Stimulated activated naive CD4-positive, alpha-beta T cell treated with Interleukin-2 at 50 U/mL for 16 hours (primary cell): ENCODE results near the gene TDRD9.

Experiments used
- DNase-seq: peaks from one replicate; lab custom pipeline; 2025; lab: John Stamatoyannopoulos, UW

The TDRD9 gene

DNA sequence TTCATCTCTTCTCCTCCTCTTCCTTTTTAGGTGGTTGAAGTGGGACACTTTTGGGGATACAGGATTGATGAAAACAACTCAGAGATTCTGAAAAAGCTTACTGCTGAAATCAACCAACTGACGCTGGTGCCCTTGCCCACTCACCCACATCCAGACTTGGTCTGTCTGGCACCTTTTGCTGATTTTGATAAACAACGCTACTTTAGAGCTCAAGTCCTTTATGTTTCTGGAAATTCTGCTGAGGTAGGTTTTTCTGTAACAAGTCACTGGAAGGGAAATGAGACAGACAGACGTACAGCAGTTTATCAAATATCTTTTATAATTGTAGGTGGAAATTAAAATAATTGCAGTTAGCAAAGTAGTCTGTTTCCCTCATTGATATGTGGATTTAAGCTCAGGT, 97.3 kb downstream of the TDRD9 start:
- DNase-seq: no peak

DNA sequence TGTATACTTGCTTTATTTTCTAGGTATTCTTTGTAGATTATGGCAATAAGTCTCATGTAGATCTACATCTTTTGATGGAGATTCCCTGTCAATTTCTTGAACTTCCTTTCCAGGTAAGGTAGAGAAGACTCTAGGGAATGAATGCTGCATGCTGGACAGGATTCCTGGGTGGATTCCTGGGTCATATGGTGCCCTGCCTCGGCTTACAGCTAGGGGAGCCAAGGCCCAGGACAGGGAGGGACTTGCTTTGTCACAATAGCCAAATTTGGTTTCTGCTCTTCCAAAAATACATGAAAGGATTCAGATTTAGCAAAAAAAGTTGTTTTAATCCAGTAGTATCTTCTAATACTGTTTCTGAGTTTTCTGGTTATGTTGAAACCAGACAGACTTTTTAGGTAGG, 97.8 kb downstream of the TDRD9 start:
- no peak for DNase-seq

DNA sequence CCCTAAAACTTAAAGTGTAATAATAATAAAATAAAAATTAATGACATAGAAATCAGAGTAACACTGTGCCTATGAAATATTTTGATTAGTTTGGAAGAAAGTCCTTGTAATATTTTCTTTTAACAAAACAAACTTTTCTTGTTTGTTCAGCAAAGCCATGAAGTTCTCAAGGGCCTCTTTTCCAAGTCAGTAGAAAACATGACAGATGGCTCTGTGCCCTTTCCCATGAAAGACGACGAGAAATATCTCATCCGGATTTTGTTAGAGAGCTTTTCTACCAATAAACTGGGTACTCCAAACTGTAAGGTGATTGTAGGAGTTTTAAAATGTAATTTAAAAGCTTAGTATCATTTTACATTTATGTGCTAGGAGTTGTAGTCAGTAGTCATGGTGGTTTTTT, 102.7 kb downstream of the TDRD9 start:
- no peak for DNase-seq

DNA sequence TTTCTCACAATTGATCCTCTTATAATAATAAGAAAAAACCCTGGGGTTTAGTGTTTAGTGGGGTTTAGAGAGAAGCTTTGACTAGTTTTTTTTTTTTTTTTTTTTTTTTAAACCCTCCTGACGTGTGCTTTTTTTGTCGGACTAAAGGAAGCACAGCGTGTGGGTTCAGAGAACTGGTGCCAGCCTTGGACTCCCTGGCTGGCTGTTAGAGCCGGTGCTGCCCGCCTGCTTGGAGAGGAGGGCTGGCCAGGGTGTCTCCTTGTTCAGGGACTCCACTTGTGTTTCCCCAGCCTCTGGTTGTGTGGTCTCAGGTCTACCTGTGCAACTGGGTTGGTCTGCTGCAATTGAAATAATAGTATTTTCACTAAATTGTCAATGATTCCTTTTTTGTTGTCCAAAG, 103.1 kb downstream of the TDRD9 start:
- DNase-seq: no peak

DNA sequence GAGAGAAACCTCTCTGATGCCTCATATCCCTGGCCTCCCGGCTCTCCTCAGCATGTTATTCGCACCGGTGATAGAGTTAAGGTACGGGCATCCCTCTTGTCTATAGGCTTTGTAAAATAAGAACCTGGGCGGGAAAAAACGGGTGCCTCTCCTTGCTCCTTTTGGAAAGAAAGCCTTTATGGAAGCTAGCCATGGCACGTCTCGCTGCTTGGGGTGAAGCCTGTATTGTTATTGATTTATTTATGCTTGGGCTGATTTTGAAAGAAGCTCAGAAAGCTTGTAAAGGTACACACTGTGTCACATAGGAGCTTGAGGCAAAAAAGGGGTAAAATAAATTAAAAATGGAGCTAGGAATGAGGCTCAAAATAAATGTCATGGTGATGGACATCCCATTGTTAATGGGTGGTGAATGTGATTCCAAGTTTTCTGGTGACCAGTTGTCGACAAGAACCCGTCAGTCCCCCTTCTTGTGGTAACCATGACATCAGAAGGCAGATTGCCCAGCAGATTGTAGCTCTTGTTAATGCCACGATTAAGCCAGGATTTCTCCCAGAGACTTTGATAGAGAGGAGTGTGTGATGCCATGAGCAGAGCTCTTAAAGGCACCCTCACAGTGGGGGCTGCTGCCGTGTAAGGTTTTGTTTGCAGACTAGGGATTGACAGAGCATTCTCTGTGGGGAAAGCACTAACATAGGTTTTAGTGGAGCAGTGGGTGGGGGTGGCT, 106.9 kb downstream of the TDRD9 start:
- DNase-seq: no peak

DNA sequence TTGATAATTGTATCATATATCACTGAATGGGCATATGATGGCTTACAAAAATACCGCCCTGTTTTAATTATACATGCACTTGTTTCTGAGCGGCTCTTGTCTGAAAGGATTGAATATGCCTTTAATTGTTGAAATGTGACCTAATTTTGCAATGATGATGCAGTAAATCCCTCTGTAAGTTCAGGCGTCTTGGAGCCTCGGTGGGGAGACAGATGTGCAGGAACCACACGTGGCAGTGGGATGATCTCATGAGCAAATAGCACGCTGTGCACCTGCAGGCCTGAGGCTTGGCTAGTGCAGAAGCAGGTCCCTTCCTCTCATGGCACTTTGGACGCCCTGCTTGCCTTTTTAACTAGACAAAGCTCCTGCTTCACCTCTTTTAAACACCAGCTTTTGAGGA, 108.0 kb downstream of the TDRD9 start:
- DNase-seq: no peak

DNA sequence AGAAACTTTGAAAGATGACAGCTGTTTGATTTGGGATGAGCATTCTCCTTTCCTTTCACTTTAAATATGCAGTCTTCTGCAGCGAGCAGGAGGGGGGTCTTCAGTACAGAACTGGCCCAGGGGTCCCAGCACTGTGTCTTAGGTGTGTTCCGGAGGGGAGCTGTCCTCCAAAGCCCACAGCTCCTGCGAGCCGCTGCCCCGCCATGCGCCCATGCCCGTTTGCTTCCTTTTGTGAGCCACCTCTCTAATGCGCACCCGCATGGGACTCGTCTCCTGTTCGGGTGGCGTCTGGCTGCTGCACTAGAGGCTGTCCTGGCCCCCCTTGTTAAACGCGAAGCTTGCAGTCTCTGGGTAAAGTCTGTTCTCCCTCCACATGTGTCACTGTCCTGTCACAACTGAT, 108.8 kb downstream of the TDRD9 start:
- DNase-seq: no peak

DNA sequence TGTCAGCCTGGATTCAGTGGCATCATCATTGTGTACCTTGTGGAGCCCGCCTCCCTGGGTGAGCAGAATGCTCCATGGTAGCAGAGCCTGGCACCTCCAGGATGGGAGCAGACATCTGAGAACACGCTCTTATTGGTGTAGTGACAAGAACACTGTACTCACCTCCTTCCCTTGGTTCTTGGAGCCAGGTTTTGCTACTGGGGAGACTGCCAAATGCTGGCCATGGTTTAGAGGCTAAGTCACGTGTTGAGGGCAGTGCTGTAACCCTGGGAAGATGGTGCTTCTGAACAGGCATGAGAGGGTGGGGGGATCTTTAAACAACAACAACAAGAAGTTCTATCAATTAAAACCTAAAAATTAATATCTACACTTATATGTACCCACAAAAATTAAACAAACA, 109.6 kb downstream of the TDRD9 start:
- DNase-seq: no peak

DNA sequence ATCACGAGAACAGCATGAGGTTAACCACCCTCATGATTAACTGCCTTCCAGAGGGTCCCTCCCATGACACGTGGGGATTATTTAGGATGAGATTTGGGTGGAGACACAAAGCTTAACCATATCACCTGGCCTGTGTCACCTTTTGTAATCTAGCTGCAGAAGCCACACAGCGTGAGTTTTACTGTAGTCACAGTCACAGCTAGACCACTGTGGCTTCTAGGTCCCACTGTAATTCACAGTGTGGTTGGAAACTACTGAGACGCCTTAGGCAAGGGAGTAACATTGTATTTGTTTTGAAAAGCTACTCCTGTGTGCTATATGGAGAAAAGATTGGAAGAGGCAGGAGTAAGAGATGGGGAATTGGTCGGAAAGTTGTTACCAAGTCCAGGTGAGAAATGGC, 111.0 kb downstream of the TDRD9 start:
- no peak for DNase-seq

DNA sequence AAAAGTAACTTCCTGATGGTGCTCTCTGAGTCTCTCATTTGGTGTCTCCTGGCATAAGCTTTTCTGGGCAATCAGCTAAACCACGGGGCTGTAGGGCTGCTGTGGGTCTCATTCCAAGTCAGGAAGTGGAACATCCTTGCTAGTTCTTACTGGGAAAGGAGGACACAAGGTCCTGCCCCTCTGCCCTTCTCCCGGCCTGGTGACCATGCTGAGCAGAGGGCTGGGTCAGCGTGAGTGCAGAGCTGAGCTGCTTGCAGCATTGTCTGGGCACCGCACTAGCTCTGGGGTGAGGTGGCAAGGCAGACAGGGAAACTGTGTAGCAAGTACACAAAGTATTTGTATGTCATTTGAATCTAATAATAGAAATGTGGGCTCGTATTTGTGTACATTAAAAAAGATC, 112.3 kb downstream of the TDRD9 start:
- DNase-seq: no peak

DNA sequence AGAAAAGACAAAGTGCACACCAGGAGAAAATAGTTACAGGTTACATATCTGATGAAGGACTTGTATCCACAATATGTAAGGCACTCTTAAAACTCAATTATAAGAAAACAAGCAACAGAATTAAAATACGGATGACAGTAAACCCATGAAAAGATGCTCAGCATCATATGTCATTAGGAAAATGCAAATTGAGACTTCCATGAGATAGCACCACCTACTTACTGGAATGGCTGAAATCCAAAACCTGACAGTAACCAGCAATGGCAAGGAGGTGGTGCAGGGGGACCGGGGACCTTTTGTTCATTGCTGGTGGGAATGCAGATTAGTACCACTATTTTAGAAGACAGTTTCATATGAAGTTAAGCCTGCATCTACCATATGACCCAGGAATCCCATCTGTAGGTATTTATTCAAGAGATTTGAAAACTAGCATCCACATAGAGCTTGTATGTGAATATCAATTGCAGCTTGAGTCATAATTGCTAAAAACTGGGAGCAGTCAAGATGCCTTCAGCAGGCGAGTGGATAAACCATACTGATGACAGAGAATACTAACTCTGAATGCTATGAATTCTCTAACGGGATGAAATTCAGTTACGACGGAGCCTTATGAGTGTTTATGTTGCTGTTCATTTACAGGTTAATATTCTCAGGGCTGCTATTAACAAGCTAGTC, 113.3 kb downstream of the TDRD9 start:
- no peak for DNase-seq

DNA sequence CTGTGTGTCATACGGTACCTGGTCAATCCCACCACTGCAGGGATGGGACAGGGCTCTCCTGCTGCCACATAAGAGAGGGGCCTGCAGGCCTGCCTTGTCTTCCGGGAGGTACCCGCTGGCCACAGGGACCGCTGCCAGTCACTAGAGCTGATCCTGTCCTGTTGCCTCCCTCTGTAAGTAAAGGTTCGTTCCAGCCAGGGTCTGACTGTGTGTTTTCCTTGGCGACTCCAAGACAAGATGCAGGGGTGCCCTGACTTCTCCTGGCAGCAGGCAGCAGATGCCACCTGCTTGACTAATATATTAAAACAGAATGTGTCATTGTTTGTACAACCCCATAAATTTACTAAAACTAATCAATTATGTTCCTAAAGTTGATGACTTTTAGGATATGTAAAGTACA, 115.8 kb downstream of the TDRD9 start:
- DNase-seq: no peak

DNA sequence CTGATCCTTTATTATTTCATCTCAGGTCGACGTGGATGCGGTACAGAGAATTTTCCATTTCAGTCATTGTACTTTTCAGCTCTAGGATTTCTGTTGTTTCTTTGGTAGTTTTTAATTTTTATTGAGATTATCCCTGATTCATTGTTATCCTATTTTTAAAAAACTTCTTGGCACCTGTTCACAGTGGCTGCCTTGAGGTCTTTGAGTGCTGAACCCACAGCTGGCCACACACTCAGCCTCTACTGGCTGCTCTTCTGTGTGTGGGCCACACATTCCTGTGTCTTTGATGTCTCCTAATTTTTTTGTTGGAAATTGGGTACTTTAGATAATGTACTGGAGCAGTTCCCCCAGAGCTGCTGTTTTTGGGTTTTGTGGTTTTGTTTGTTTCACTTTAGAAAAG, 119.5 kb downstream of the TDRD9 start:
- DNase-seq: no peak

DNA sequence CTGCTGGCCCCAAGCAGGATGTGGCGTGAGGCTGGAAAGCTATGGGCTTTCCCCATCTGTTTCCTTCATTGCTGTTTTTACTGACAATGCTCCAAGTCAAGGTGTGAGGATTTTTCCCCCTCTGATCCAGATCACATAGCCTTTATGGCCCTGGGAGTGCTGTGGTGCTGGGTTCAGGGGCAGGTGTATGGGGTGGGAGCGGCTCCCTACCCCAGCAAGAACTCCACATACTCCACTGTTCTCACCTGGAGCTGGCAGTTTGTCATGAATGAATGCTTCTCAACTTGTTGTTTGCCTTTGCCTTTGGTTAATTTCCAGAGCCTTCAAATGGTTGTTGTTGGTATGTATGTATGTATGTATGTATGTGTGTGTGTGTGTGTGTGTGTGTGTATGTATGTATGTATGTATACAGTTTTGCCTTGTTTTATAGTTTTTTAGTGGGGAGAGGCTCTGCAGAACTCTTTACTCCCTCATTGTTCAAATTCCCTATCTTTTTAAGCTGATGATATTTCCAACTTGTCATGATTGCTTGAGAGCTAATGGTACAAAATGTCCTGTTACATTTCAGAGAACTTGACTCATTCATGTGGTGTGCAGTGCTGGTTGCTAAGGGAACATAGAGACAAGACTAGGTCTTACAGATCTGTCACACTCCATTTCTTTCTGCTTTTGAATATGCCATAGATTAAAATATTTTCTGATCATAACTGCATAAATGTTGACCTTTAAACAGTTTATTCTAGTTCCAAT, 120.7 kb downstream of the TDRD9 start:
- DNase-seq: no peak

DNA sequence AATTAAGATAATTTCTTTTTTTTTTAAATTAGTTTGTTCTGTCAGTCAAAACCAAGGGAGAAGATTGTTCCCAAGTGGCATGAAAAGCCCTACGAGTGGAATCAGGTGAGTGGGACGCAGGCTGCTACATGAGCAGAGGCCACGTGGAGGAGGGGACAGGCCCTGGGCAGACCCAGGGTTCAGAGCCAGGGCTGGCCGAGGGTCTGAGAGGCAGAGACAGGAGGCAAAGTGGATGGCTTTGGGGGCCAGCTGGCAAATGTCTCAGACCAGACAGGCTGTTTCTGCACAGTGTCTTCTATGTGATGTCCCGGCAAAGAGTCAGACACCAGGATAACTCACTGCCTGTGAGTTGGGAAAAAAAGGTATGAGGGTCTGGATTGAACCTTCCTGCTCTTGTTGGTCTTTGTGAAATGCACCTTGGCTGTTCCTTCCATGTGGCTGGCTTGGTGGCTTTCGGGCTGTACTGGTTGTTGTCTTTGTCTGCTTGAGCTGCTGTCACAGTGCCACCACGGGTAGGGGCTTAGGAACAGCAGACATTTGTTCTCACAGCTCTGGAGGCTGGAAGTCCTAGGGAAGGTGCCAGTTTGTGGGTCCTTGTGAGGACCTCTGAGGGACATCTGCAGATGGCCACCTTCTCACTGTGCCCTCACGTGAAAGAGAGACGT, 121.5 kb downstream of the TDRD9 start:
- DNase-seq: no peak

DNA sequence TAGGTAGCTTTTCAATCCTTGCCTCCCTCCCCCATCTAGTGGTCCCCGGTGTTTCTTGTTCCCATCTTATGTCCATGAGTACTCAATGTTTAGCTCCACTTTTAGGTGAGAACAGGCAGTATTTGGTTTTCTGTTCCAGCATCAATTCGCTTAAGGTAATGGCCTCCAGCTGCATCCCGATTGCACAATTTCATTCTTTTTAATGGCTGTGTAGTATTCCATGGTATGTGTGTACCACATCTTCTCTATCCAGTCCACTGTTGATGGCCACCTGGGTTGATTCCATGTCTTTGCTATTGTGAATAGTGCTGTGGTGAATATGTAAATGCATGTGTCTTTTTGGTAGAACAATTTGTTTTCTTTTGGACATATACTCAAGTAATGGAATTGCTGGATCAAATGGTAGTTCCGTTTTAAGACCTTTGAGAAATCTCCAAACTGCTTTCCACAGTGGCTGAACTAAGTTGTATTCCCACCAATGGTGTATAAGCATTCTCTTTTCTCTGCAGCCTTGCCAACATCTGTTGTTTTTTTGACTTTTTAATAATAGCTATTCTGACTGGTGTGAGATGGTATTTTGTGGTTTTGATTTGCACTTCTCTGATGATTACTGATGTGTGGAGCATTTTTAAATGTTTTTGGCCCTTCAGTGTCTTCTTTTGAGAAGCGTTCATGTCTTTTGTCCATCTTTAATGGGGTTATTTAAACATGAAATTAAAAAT, 123.0 kb downstream of the TDRD9 start:
- DNase-seq: no peak

DNA sequence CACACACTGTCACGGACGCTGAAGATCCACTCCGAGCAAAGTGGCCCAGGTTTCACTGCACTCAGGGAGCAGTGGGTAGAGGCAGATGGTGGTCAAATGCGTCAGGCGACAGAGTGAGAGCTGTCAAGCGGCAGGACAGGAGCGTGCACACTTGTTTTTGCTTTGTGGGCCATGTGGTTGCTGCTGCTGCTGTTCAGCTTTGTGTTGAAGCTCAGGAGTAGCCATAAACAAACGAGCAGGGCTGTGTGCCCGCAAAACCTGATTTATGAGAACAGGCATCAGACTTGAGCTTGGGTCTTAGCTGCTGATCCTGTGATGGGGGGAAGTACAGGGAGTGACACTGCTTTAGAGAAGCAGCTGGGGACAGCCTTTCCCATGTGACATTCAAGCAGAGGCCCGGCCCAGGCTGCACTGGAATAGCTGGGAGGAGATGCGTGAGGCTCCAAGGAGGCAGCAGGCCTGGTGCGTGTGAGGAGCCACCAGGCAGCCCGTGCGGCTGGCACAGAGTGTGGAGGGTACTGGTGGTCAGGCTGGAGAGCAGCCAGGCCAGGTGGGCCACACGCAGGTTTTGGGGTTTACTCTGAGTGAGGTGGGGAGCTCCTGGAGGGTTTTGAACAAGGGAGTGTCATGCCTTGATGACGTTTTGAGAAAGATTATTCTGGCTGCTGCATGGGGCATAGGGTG, 126.1 kb downstream of the TDRD9 start:
- no peak for DNase-seq

DNA sequence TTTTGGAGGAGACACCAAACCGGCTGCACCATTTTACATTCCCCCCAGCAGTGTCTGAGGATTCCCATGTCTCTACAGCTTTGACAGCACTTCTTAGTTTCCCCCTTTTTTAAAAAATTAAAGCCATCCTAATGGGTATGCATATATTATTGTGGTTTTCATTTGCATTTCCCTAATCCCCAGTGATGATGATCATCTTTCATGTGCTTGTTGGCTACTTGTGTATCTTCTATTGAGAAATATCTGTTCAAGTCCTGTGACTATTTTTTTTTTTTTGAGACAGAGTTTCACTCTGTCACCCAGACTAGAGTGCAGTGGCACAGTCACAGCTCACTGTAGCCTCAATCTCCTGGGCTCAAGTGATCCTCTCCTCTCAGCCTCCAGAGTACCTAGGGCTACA, 134.0 kb downstream of the TDRD9 start:
- DNase-seq: no peak

DNA sequence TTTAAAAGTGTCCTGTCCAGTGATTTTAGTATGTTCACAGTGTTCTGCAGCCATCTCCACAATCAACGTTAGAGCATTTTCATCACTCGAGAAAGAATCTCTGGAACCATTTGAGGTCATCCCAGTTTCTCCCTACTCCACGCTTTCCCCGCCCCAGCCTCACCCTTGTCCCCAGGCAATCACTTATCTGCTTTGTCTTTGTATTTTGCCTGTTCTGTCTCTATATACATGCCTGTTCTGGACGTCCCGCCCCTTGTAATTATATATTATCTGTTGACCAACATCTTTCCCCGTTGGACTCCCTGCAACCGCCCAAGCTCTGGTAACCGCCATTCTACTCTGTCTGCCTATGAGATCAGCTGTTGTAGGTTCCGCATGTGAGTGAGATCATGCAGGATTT, 135.7 kb downstream of the TDRD9 start:
- no peak for DNase-seq

DNA sequence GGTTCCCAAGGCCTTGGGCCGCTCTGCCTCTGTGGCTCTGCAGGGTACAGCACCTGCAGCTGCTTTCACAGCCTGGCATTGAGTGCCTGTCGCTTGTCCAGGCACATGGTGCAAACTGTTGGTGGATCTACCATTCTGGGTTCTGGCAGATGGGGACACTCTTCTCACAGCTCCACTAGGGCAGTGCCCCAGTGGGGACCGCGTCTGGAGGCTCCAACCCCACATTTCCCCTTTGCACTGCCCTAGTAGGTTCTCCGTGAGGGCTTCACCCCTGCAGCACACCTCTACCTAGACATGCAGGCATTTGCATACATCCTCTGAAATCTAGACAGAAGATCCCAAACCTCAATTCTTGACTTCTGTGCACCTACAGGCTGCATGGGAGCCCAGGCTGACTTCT, 138.0 kb downstream of the TDRD9 start:
- DNase-seq: no peak

DNA sequence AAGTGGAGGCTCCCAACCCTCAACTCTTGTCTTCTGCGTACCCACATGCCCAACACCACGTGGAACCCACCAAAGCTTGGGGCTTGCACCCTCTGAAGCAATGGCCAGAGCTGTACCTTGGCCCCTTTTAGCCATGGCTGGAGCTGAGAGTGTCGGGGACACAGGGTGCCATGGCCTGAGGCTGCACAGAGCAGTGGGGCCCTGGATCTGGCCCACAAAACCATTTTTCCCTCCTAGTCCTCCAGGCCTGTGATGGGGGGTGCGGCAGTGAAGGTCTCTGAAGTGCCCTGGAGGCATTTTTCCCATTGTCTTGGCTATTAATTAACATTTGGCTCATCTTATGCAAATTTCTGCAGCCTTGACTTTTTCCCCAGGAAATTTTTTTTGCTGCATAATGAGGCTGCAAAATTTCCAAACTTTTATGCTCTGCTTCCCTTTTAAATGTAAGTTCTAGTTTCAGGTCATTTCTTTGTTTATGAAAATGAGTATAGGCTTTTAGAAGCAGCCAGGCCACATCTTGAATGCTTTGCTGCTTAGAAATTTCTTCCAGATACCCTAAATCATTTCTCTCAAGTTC, 138.6 kb downstream of the TDRD9 start:
- no peak for DNase-seq
